Activated T-helper 17 cell treated with anti-CD3 and anti-CD28 coated beads, Interleukin-2, amount 50 U/mL, for 72 hours (primary cell): ENCODE measurements around the gene SCN9A. TPM values are rescaled to one million over a fixed set of nuclear protein-coding genes. Genes with fewer than 3 reads are reported as not detected.

Experiments used
- ATAC-seq: fragments of 150-1000 bp; cut with Tn5 transposase; replicated peaks from 2 replicates; pipeline ENCODE4 v1.10.0; 2021; ENCODE audit warnings: mild to moderate bottlenecking, moderate library complexity
- H3K27ac Mint-ChIP-seq: one replicate; pipeline ENCODE4 v1.8.0; 2022; ENCODE audit warnings: mixed read lengths
- H3K27me3 Mint-ChIP-seq: one replicate; pipeline ENCODE4 v1.8.0; 2022; ENCODE audit warnings: mixed read lengths
- H3K36me3 Mint-ChIP-seq: one replicate; pipeline ENCODE4 v1.8.0; 2022; ENCODE audit warnings: low read depth, mild to moderate bottlenecking, mixed read lengths
- H3K4me1 Mint-ChIP-seq: one replicate; pipeline ENCODE4 v1.8.0; 2022; ENCODE audit warnings: mixed read lengths
- H3K4me3 Mint-ChIP-seq: one replicate; pipeline ENCODE4 v1.8.0; 2022; ENCODE audit warnings: mild to moderate bottlenecking, mixed read lengths
- H3K9me3 Mint-ChIP-seq: one replicate; pipeline ENCODE4 v1.8.0; 2022; ENCODE audit warnings: mixed read lengths
- total RNA-seq, 2 donors: library from RNA; stranded (reverse); gene quantifications; one replicate each; pipeline ENCODE4 v1.2.3, GENCODE V29; 2022

Gene SCN9A
- total RNA-seq, 2 donors from 2014 or later = not detected

- Mint-ChIP-seq H3K4me1 (no peaks in the 10 kb centered on the region), H3K4me3 (no peak overlapping the region), H3K27me3 (no peaks in the 10 kb centered on the region), H3K9me3 (no peaks in the 10 kb centered on the region), H3K27ac (no peak overlapping the region), H3K36me3 (no peaks in the 10 kb centered on the region)
- no peak for ATAC-seq
These were observed 12.8 kb upstream of the SCN9A start for GRCh38 chr2:166388481-166389070.

GRCh38 chr2:166385313-166385712 lies 9.6 kb upstream of the SCN9A start:
- Mint-ChIP-seq H3K4me3 (no peak overlapping the region), H3K27ac (no peak overlapping the region), H3K4me1 (no peaks in the 10 kb centered on the region), H3K9me3 (no peaks in the 10 kb centered on the region), H3K27me3 (no peaks in the 10 kb centered on the region), H3K36me3 (no peaks in the 10 kb centered on the region)
- ATAC-seq = no peak

GRCh38 chr2:166384774-166385173 lies 9.0 kb upstream of the SCN9A start:
- H3K27me3 Mint-ChIP-seq = no peaks in the 10 kb centered on the region
- H3K9me3 Mint-ChIP-seq = no peaks in the 10 kb centered on the region
- no peak for ATAC-seq
- no peak overlapping the region for H3K27ac Mint-ChIP-seq
- H3K36me3 Mint-ChIP-seq = no peaks in the 10 kb centered on the region
- H3K4me3 Mint-ChIP-seq = no peak overlapping the region
- H3K4me1 Mint-ChIP-seq = no peaks in the 10 kb centered on the region

- ATAC-seq = no peak
- no peaks in the 10 kb centered on the region for H3K36me3 Mint-ChIP-seq
- no peak overlapping the region for H3K27ac Mint-ChIP-seq
- no peak overlapping the region for H3K4me3 Mint-ChIP-seq
- H3K9me3 Mint-ChIP-seq = no peaks in the 10 kb centered on the region
- H3K4me1 Mint-ChIP-seq = no peaks in the 10 kb centered on the region
- H3K27me3 Mint-ChIP-seq = peaks cover 3% of the 10 kb centered on the region
These were observed 6.7 kb upstream of the SCN9A start for GRCh38 chr2:166382448-166382847.

GRCh38 chr2:166380615-166381014 lies 4.9 kb upstream of the SCN9A start:
- Mint-ChIP-seq H3K27me3 (peaks cover 11% of the 10 kb centered on the region), H3K27ac (no peak overlapping the region)
- no peak for ATAC-seq

GRCh38 chr2:166376873-166377272 lies 1.1 kb upstream of the SCN9A start:
- Mint-ChIP-seq H3K27me3 (peaks cover 23% of the 10 kb centered on the region), H3K36me3 (no peaks in the 10 kb centered on the region), H3K27ac (no peak overlapping the region), H3K4me1 (no peaks in the 10 kb centered on the region), H3K9me3 (no peaks in the 10 kb centered on the region), H3K4me3 (no peak overlapping the region)
- ATAC-seq = no peak

More at GRCh38 chr2:166380615-166381014, 4.9 kb upstream of the SCN9A start:
- H3K4me1 Mint-ChIP-seq = no peaks in the 10 kb centered on the region
- no peaks in the 10 kb centered on the region for H3K9me3 Mint-ChIP-seq
- no peak overlapping the region for H3K4me3 Mint-ChIP-seq
- no peaks in the 10 kb centered on the region for H3K36me3 Mint-ChIP-seq

GRCh38 chr2:166376488-166376828 lies 714 bp upstream of the SCN9A start:
- Mint-ChIP-seq H3K27me3 (peaks cover 23% of the 10 kb centered on the region), H3K4me1 (no peaks in the 10 kb centered on the region), H3K36me3 (no peaks in the 10 kb centered on the region), H3K9me3 (no peaks in the 10 kb centered on the region), H3K4me3 (peak overlapping the region; percentile 57), H3K27ac (no peak overlapping the region)
- ATAC-seq = no peak

GRCh38 chr2:166375195-166375735 lies 479 bp downstream of the SCN9A start:
- Mint-ChIP-seq H3K4me1 (no peaks in the 10 kb centered on the region), H3K4me3 (peak overlapping the region; percentile 57), H3K27ac (no peak overlapping the region), H3K36me3 (no peaks in the 10 kb centered on the region), H3K27me3 (peaks cover 23% of the 10 kb centered on the region), H3K9me3 (no peaks in the 10 kb centered on the region)
- no peak for ATAC-seq

- H3K4me3 Mint-ChIP-seq = no peak overlapping the region
- no peak for ATAC-seq
- H3K36me3 Mint-ChIP-seq = no peaks in the 10 kb centered on the region
- no peaks in the 10 kb centered on the region for H3K9me3 Mint-ChIP-seq
- H3K27ac Mint-ChIP-seq = no peak overlapping the region
- peaks cover 23% of the 10 kb centered on the region for H3K27me3 Mint-ChIP-seq
- H3K4me1 Mint-ChIP-seq = no peaks in the 10 kb centered on the region
These were observed 1.8 kb downstream of the SCN9A start for GRCh38 chr2:166373951-166374350.

GRCh38 chr2:166373539-166373938 lies 2.2 kb downstream of the SCN9A start:
- peaks cover 23% of the 10 kb centered on the region for H3K27me3 Mint-ChIP-seq
- H3K36me3 Mint-ChIP-seq = no peaks in the 10 kb centered on the region
- no peak for ATAC-seq
- H3K4me3 Mint-ChIP-seq = no peak overlapping the region
- no peak overlapping the region for H3K27ac Mint-ChIP-seq
- no peaks in the 10 kb centered on the region for H3K4me1 Mint-ChIP-seq
- no peaks in the 10 kb centered on the region for H3K9me3 Mint-ChIP-seq

- no peaks in the 10 kb centered on the region for H3K9me3 Mint-ChIP-seq
- H3K4me1 Mint-ChIP-seq = no peaks in the 10 kb centered on the region
- no peak overlapping the region for H3K27ac Mint-ChIP-seq
- peaks cover 23% of the 10 kb centered on the region for H3K27me3 Mint-ChIP-seq
- no peaks in the 10 kb centered on the region for H3K36me3 Mint-ChIP-seq
- H3K4me3 Mint-ChIP-seq = no peak overlapping the region
- no peak for ATAC-seq
These were observed 2.6 kb downstream of the SCN9A start for GRCh38 chr2:166373105-166373504.

- ATAC-seq = no peak
- peaks cover 20% of the 10 kb centered on the region for H3K27me3 Mint-ChIP-seq
These were observed 3.7 kb downstream of the SCN9A start for GRCh38 chr2:166372046-166372445.

GRCh38 chr2:166365803-166366420 lies 9.8 kb downstream of the SCN9A start:
- Mint-ChIP-seq H3K27ac (no peak overlapping the region), H3K9me3 (no peaks in the 10 kb centered on the region)

More at GRCh38 chr2:166372046-166372445, 3.7 kb downstream of the SCN9A start:
- no peaks in the 10 kb centered on the region for H3K36me3 Mint-ChIP-seq
- no peaks in the 10 kb centered on the region for H3K9me3 Mint-ChIP-seq
- no peaks in the 10 kb centered on the region for H3K4me1 Mint-ChIP-seq
- no peak overlapping the region for H3K27ac Mint-ChIP-seq
- no peak overlapping the region for H3K4me3 Mint-ChIP-seq

GRCh38 chr2:166365239-166365638 lies 10.5 kb downstream of the SCN9A start:
- Mint-ChIP-seq H3K36me3 (no peaks in the 10 kb centered on the region), H3K4me1 (no peaks in the 10 kb centered on the region)
- no peak for ATAC-seq

More at GRCh38 chr2:166365803-166366420, 9.8 kb downstream of the SCN9A start:
- Mint-ChIP-seq H3K27me3 (no peaks in the 10 kb centered on the region), H3K4me3 (no peak overlapping the region), H3K36me3 (no peaks in the 10 kb centered on the region), H3K4me1 (no peaks in the 10 kb centered on the region)
- no peak for ATAC-seq

GRCh38 chr2:166364476-166365161 lies 11.1 kb downstream of the SCN9A start:
- no peak overlapping the region for H3K4me3 Mint-ChIP-seq
- H3K9me3 Mint-ChIP-seq = no peaks in the 10 kb centered on the region
- H3K27me3 Mint-ChIP-seq = no peaks in the 10 kb centered on the region

More at GRCh38 chr2:166365239-166365638, 10.5 kb downstream of the SCN9A start:
- Mint-ChIP-seq H3K27ac (no peak overlapping the region), H3K9me3 (no peaks in the 10 kb centered on the region), H3K27me3 (no peaks in the 10 kb centered on the region), H3K4me3 (no peak overlapping the region)

More at GRCh38 chr2:166364476-166365161, 11.1 kb downstream of the SCN9A start:
- no peaks in the 10 kb centered on the region for H3K4me1 Mint-ChIP-seq
- no peaks in the 10 kb centered on the region for H3K36me3 Mint-ChIP-seq
- ATAC-seq = no peak
- no peak overlapping the region for H3K27ac Mint-ChIP-seq
